Mononuclear cell (primary cell): Measurements from ENCODE around the gene PLCL2. TPM values are rescaled to one million over a fixed set of nuclear protein-coding genes. Genes with fewer than 3 reads are reported as not detected.

Experiments used
- H3K27me3 ChIP-seq: 2 replicates; pipeline ENCODE4 v1.6.0; 2011; ENCODE audit warnings: low read length, control low read depth; ENCODE audit not compliant: insufficient read depth
- H3K4me1 ChIP-seq: 2 replicates; pipeline ENCODE4 v1.5.1; 2011; ENCODE audit warnings: mild to moderate bottlenecking, low read length, control low read depth; ENCODE audit not compliant: insufficient read depth
- H3K4me3 ChIP-seq: 2 replicates; pipeline ENCODE4 v1.5.1; 2011; ENCODE audit warnings: mild to moderate bottlenecking, low read length, moderate library complexity
- H3K9me3 ChIP-seq: 2 replicates; pipeline ENCODE4 v1.5.1; 2011; ENCODE audit warnings: low read depth, mild to moderate bottlenecking, control low read depth, low read length
- total RNA-seq: library from RNA; depleted of rRNA; stranded (reverse); fragments of >200 nt; gene quantifications from one replicate; pipeline ENCODE4 v1.2.3, GENCODE V29; 2012

PLCL2 gene
- total RNA-seq, 1 donor = 73.6 TPM

GRCh38 chr3:16849229-16849628 is 35.5 kb upstream of the PLCL2 start:
- H3K27me3 ChIP-seq = no peaks in the 10 kb centered on the region
- peak overlapping the region; percentile 7 for H3K4me3 ChIP-seq
- no peaks in the 10 kb centered on the region for H3K9me3 ChIP-seq
- H3K4me1 ChIP-seq = peaks cover 62% of the 10 kb centered on the region

- H3K4me1 ChIP-seq = peaks cover 56% of the 10 kb centered on the region
- no peaks in the 10 kb centered on the region for H3K9me3 ChIP-seq
- no peak overlapping the region for H3K4me3 ChIP-seq
These were observed 35.0 kb upstream of the PLCL2 start for GRCh38 chr3:16849795-16850194.

GRCh38 chr3:16855497-16855896 is 29.3 kb upstream of the PLCL2 start:
- Histone ChIP-seq H3K9me3 (no peaks in the 10 kb centered on the region), H3K4me3 (no peak overlapping the region), H3K4me1 (peaks cover 3% of the 10 kb centered on the region), H3K27me3 (no peaks in the 10 kb centered on the region)

More at GRCh38 chr3:16849795-16850194, 35.0 kb upstream of the PLCL2 start:
- H3K27me3 ChIP-seq = no peaks in the 10 kb centered on the region

- Histone ChIP-seq H3K27me3 (no peaks in the 10 kb centered on the region), H3K4me1 (no peaks in the 10 kb centered on the region), H3K4me3 (no peak overlapping the region), H3K9me3 (no peaks in the 10 kb centered on the region)
These were observed 24.5 kb upstream of the PLCL2 start for GRCh38 chr3:16860234-16860633.

- Histone ChIP-seq H3K9me3 (no peaks in the 10 kb centered on the region), H3K27me3 (no peaks in the 10 kb centered on the region), H3K4me1 (peaks cover 3% of the 10 kb centered on the region), H3K4me3 (no peak overlapping the region)
These were observed 23.3 kb upstream of the PLCL2 start for GRCh38 chr3:16861432-16861831.

- Histone ChIP-seq H3K4me3 (no peak overlapping the region), H3K9me3 (no peaks in the 10 kb centered on the region), H3K4me1 (peaks cover 20% of the 10 kb centered on the region), H3K27me3 (no peaks in the 10 kb centered on the region)
These were observed 20.0 kb upstream of the PLCL2 start for GRCh38 chr3:16864610-16865313.

- Histone ChIP-seq H3K27me3 (no peaks in the 10 kb centered on the region), H3K9me3 (no peaks in the 10 kb centered on the region), H3K4me3 (no peak overlapping the region), H3K4me1 (peaks cover 23% of the 10 kb centered on the region)
These were observed 19.4 kb upstream of the PLCL2 start for GRCh38 chr3:16865335-16865734.

GRCh38 chr3:16866571-16866970 is 18.2 kb upstream of the PLCL2 start:
- H3K9me3 ChIP-seq = no peaks in the 10 kb centered on the region

GRCh38 chr3:16868513-16868912 is 16.2 kb upstream of the PLCL2 start:
- Histone ChIP-seq H3K27me3 (no peaks in the 10 kb centered on the region), H3K9me3 (no peaks in the 10 kb centered on the region), H3K4me1 (peaks cover 36% of the 10 kb centered on the region), H3K4me3 (no peak overlapping the region)

More at GRCh38 chr3:16866571-16866970, 18.2 kb upstream of the PLCL2 start:
- peaks cover 24% of the 10 kb centered on the region for H3K4me1 ChIP-seq
- no peaks in the 10 kb centered on the region for H3K27me3 ChIP-seq
- no peak overlapping the region for H3K4me3 ChIP-seq

GRCh38 chr3:16869261-16870005 is 15.3 kb upstream of the PLCL2 start:
- Histone ChIP-seq H3K4me3 (no peak overlapping the region), H3K27me3 (no peaks in the 10 kb centered on the region), H3K4me1 (peaks cover 36% of the 10 kb centered on the region), H3K9me3 (no peaks in the 10 kb centered on the region)

GRCh38 chr3:16871915-16872842 is 12.6 kb upstream of the PLCL2 start:
- H3K4me3 ChIP-seq = no peak overlapping the region
- H3K4me1 ChIP-seq = peaks cover 41% of the 10 kb centered on the region
- H3K9me3 ChIP-seq = no peaks in the 10 kb centered on the region
- no peaks in the 10 kb centered on the region for H3K27me3 ChIP-seq

- H3K9me3 ChIP-seq = no peaks in the 10 kb centered on the region
- H3K27me3 ChIP-seq = no peaks in the 10 kb centered on the region
- H3K4me1 ChIP-seq = peaks cover 38% of the 10 kb centered on the region
- no peak overlapping the region for H3K4me3 ChIP-seq
These were observed 10.9 kb upstream of the PLCL2 start for GRCh38 chr3:16873872-16874271.

GRCh38 chr3:16875876-16876550 is 8.7 kb upstream of the PLCL2 start:
- Histone ChIP-seq H3K27me3 (no peaks in the 10 kb centered on the region), H3K4me1 (peaks cover 31% of the 10 kb centered on the region)

GRCh38 chr3:16877505-16877904 is 7.2 kb upstream of the PLCL2 start:
- Histone ChIP-seq H3K4me3 (no peak overlapping the region), H3K4me1 (peaks cover 25% of the 10 kb centered on the region), H3K27me3 (no peaks in the 10 kb centered on the region), H3K9me3 (no peaks in the 10 kb centered on the region)

More at GRCh38 chr3:16875876-16876550, 8.7 kb upstream of the PLCL2 start:
- no peak overlapping the region for H3K4me3 ChIP-seq
- H3K9me3 ChIP-seq = no peaks in the 10 kb centered on the region
